HG03521 (cell line): ENCODE measurements around the gene PTCD2.

Experiments
- ATAC-seq: cut with Tn5 transposase; IDR thresholded peaks from one replicate; pipeline ENCODE4 v1.9.1; 2021; ENCODE audit warnings: mild to moderate bottlenecking, moderate library complexity; ENCODE audit not compliant: unreplicated experiment

The PTCD2 gene

GRCh38 chr5:72408603-72409002, 88.4 kb downstream of the PTCD2 start:
- ATAC-seq = no peak

GRCh38 chr5:72410688-72411295, 90.6 kb downstream of the PTCD2 start:
- ATAC-seq = no peak

DNA sequence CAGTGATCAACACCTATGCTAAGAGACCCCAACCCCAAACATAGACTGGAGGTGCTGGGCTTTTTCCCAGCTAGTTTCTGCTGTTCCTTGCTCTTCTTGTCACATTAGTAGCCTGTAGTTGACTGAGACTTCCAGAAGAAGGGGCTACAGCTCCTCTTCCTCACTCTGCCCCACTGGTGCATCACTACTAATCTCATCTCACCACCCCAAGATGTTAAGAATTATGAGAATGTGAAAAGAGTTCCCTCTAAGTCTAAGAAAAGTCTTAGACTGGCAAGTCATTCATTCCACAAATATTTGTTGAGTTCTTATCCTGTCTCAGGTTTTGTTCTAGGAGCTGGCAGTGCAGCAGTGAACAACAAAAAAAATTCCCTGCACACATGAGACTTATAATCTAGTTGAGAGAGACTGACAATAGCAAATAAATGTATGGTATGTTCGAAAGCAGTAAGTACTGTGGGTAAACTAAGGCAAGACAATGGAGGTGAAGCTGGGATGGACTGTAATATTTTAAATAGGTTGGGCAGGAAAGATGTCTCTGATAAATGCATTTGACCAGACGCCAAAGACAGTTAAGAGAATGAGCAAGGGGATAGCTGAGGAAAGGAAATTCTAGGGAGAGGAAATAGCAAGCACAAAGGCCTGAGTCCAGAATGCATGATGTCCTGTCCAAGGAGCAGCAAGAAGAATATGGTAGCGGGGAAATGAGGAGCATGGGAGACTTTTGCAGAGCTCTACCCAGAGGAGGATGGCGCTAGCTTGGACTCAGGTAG, 92.3 kb downstream of the PTCD2 start:
- no peak for ATAC-seq

DNA sequence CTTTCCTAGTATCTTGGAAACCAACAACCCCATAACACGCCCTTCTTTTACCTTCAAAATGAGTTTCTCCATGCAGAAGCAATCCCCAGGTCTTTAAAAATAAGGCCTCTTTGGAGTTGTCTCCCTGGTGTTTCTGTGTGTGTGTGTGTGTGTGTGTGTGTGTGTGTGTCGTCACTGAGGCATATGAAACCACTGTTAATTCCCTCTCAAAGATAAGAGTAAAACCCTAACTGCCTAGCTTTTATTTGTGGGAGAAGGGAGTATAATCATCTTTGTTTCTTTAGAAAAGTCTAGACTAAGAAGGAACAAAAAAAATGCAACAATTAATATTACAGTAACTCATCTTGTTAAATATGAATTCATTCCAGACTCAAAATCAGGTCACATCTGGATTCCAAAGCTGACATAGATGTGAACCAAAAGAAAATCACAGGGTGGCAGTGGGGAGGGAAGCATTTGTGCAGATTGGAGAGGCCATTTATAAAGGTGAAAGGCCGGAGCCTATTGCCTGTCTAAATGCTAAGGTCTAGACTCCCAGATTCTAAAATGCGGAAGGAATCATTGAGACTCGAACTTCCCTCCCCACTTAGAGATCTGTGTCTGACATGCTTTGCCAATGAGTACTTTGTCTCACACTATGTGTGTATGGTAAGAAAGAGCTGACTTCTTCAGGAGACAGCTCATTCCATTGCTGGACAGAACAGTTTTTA, 95.6 kb downstream of the PTCD2 start:
- no peak for ATAC-seq

- ATAC-seq = no peak
Observed at GRCh38 chr5:72417333-72418062, 97.3 kb downstream of the PTCD2 start.
